Measurements from ENCODE around the gene PROM2.

PROM2 gene

DNA sequence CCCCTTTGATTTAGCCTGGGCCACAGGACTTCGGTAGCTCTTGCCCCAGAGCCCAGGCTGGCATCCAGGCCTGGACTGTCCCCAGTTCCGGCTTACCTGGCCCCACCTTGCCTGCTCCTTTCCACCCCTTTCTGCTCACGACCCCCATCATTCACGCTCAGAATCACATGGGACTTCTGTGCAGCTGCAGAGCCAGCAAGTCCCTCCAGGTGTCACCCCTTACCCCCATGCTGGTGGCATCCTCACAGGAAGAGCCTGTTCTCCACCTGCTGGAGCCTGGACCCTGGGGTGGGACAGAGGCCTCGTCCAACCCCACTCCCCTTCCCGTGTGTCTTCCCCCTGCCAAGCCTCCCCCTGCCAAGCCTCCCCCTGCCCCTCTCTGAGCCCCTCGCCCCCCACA lies 15.0 kb downstream of the PROM2 start:
- DNase-seq: no peak

DNA sequence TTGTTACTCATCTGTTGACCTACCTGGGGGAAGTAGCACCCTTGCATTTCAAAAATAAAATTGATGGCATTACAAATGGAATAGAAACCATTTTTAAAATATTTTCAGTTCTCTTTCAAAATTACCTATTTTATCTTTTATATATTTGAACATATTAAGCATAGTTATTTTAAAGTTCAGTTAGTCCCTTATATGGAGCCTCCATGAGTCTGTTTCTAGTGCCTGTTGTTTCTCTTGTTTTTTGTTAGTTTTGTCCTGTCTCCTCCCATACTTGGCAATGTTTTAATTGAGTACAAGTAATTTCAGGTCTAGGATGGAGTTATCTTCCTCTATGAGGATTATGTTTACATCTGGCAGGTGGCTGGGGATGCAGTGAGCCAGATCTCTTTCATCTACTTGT lies 17.0 kb downstream of the PROM2 start:
- no peak for DNase-seq

DNA sequence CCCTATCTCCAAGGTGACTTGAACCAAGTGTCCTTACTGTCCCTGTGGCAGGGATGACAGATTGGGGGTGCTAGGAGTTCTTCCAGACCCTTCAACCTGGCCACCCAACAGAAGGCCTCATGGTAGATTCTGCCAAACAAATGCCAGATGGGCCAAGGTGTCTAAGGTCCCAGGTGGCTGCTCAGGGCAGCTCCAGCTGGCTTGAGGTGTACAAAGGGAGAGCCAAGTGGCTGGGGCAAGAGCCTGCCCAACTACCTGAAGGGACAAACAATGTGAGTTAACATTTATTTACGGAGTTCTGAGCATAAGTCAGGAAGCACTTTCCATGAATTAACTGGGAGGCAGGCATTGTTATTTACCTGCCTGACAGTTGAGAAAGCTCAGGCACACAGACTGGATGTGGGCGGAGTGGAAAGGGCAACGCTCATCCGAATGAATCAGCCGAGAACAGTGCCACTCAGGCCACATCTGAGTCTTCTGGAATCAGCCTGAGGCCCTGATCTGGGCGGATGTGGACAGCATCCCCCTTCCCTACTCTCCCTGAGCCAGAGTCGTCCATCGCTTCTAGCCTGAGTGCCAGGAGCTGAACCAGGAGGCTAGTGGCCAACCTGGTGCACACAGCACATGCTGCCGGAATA lies 18.5 kb downstream of the PROM2 start:
- DNase-seq: no peak

GRCh38 chr2:95294579-95295250 lies 20.5 kb downstream of the PROM2 start:
- DNase-seq: no peak

GRCh38 chr2:95295376-95295775 lies 21.1 kb downstream of the PROM2 start:
- DNase-seq: no peak

GRCh38 chr2:95296011-95296410 lies 21.8 kb downstream of the PROM2 start:
- peak; percentile 43 for DNase-seq

GRCh38 chr2:95296880-95297487 lies 22.7 kb downstream of the PROM2 start, which contains the start of gene KCNIP3:
Gene KCNIP3 (plus strand): TSS chr2:95297347. CDS start chr2:95297439, 92 bp downstream.
- DNase-seq: no peak

GRCh38 chr2:95297639-95298395 lies 23.6 kb downstream of the PROM2 start:
- DNase-seq: no peak

DNA sequence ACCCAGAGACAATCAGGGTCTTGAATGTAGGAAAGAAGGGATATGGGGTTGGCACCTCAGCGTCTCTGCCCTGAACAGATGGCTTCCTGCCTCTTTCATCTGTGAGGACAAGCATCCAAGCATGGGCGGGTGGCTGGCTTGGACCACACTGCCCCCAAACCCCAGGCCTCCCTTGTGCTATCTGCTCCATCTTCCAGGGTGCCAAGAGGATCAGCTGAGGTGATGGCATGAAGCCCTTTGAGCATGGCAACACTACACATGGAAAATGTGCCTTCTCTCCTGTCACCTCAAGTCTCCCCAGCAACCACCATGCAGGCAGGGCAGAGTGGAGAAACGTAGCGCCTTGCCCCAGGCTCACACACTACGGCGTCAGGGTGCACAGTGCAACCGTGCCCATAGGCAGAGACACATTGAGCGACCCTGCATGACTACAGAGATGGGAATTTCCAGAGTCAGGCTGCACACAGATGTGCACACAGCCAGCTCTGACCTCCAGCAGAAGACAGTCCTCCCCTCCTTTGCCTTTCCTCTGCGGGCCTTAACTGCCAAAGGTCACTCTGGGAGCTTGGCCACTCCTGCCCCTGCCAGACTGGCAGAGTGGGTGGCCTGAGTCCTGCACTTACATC lies 24.4 kb downstream of the PROM2 start:
- DNase-seq: no peak

DNA sequence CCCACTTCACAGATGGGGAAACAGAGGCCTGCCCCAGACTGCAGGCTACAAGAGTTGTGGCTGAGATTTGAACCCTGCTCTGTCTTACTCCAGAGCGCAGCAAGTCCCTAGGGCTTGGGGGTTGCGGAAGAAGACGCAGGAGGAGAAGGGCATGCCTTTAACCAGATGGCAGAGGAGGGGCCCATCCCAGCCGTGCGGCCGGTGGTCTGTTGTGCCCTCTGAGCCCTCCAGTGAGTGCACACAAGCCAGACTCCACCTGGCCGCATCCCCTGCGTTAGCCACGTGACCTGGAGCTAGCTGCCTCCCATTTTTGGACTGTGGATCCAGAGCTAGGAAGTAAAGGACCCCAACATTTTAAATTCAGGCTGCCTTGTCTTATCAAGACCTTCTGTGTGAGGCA lies 25.7 kb downstream of the PROM2 start:
- no peak for DNase-seq

DNA sequence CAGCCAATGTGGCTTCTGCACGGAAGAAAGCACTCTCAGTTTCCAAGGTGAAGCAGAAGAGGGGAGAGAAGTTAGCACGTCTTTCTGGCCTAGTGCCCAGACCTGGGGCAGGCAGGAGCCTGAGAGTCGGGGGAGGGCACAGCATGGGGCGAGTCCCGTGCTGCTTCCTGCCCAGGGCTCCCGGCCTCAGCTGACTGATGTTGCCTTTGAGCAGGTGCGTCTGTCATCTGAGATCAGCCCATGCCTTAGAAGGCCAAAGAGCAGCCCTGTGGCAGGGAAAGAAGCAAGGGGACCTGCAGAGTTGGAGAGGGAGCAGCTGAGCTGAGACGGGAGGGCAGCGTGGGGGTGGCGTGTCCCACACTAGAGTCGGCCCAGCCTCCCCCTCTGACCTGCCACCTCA lies 26.2 kb downstream of the PROM2 start:
- DNase-seq: peak; percentile 36

DNA sequence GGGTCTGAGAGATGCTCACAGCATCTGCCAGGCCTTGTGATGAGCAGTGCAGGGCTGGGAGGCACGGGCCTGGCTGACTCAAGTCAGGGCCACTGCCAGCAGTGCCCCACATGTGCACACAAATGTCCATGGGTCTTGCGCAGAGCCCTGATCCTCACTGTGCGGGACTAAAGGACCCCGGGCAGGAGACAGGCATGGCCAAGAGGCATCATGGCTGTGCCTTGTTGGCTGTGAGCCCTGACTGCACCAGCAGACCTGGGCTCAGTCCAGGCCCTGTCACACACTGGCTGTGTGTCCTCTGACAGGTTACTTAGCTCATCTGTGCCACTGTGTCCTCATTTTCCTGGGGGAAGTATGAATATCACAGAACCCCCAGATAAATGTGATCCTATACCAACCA lies 26.9 kb downstream of the PROM2 start:
- no peak for DNase-seq

GRCh38 chr2:95301876-95302641 lies 27.8 kb downstream of the PROM2 start:
- DNase-seq: peak; percentile 17

DNA sequence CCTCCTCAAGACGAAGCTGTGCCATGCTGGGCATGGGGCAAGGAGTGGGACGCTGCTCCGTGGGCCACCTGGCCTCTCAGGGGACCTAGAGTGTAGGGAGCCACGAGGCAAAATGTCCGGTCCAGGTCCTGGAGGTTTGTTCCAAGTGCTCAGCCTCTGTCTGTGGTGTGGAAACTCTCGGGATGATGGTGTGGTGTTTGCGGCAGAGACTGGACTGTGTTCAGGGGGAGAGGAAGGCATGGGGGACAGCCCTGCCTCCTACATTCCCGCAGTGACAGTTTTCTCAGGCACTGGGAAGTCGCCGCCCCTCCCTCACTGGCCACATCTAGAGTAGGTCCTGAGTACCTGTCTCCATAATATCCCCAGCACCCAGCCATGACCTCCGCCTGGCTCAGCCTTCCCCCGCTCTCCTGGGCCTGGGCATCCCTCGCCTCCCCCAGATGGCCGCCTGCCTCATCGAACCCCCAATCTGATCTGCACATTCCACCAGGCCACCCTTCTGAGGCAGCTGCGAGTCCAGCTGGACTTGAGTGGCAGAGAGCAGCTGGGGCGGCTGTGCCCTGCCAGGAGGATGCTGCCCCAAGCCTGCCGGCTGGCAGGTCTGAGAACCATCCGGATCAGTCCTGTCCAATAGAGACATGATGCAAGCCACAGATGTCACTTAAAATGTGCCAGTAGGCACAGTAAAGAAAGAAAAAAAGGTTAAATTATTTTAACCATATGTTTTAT lies 29.1 kb downstream of the PROM2 start:
- DNase-seq: peak; percentile 63

- no peak for DNase-seq
Observed at GRCh38 chr2:95305380-95306061, 31.3 kb downstream of the PROM2 start.

GRCh38 chr2:95306336-95306895 lies 32.2 kb downstream of the PROM2 start:
- no peak for DNase-seq

GRCh38 chr2:95307036-95307435 lies 32.8 kb downstream of the PROM2 start:
- DNase-seq: no peak

DNA sequence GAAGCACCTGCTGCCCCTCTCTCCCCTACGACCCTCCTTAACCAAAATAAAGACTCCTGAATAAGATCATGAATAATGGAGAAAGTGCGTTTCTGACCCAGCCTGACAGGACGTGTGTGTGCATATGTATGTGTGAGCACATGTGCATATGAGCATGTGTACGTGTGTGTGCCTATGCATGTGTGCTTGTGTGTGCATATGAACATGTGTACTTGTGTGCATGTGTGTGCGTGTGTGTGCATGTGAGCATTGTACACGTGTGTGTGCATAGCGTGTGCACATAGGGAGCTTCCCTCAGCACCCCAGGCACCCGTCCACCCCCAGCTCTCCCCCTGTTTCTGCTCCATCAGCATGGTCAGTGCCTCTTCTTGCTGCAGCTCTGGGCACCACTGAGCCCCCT lies 33.6 kb downstream of the PROM2 start:
- DNase-seq: no peak

DNA sequence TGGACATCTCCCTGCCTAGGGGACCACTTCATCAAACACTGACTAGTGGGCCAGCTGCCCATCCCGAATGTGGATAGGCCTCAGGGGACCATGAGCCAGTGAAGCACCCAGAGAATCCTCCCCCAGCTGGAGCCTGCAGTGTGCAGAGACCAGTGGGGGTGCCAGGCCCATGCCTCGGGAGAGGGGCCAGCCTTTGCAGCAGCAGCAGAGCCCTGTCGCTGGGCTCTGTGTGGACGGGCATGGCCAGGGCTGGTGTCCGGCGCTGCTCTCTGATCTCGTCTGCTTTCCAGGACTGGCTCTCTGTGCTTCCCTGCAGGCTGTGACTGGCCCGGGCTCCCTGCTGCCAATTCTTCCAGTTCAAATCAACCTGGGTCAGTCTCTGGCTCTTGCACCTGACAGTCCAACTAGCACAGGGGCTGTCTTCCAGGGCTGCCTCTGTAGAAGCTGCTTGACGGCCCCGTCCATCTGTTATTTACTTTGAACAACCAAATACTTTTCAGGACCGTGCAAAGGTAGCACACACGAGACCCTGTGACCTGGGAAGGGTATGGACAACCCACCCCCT lies 34.3 kb downstream of the PROM2 start:
- no peak for DNase-seq

- DNase-seq: no peak
Observed at GRCh38 chr2:95309599-95309998, 35.4 kb downstream of the PROM2 start.

Data from DMS 273 treated with DMSO at 0.1 percent for 48 hours (cell line).